ENCODE measurements around the gene CCR9. TPM values are rescaled to one million over a fixed set of nuclear protein-coding genes. Genes with fewer than 3 reads are reported as not detected.

The CCR9 gene
- polyA plus RNA-seq, 3 donors: not detected

DNA sequence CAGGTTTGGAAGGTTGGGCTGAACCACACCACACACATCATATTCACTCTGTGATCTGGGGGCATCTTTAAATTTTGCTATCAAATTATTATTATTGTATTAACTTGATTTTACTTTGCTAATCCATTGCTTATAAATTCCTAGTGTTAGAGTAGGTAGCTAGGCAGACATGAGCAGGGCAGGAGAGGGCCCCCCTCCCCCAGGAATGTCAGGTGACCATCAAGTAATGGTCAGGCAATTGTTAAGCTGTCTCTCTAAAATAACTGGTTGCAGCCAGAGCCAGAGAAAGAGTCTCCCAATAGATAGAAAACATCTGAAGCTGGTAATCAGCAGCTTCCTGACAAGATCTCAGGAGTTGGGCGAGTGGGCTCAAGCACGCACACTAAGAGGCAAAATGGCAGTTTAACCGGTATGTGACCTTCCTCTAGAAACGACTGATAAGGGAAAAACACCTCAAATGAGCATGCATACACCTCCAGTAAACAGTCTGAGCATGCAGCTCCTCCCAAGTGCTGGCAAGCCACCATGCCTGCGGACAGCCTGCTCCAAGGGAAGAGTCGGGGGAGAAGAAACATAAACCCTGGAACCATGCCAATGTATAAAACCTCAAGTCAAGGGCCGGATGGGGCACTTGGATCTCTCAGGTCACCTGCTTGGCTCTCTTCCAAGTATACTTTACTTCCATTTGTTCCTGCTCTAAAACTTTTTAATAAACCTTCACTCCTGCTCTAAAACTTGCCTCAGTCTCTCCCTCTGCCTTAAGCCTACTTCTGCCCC lies 53.8 kb downstream of the CCR9 start:
- no peak overlapping the region for H3K9ac ChIP-seq (ENCODE audit: insufficient read depth, low read length, poor library complexity, severe bottlenecking)
- H4K20me1 ChIP-seq (ENCODE audit: insufficient read depth, low read length): peaks cover 3% of the 10 kb centered on the region
- no peaks in the 10 kb centered on the region for H3K9me3 ChIP-seq (replicated peaks in 1 of 2; ENCODE audit: control insufficient read depth in 1 of 2, insufficient read depth in 1 of 2, low read length in 2 of 2)
- H3K4me3 Mint-ChIP-seq: no peak overlapping the region
- H3K9me3 Mint-ChIP-seq: no peaks in the 10 kb centered on the region
- H3K4me1 Mint-ChIP-seq: peaks cover 4% of the 10 kb centered on the region
- H3K4me1 ChIP-seq (ENCODE audit: control insufficient read depth in 1 of 2, insufficient read depth in 2 of 2, low read length in 2 of 2): peaks cover 0 to 2% of the 10 kb centered on the region in 2 donors
- H3K27ac ChIP-seq (ENCODE audit: low read depth in 1 of 2, low read length in 2 of 2): no peak overlapping the region
- H3K36me3 Mint-ChIP-seq: peaks cover 61 to 64% of the 10 kb centered on the region in 2 donors
- no peaks in the 10 kb centered on the region for H3K79me2 ChIP-seq (ENCODE audit: insufficient read depth, low read length)
- no peak for DNase-seq
- no peak overlapping the region for H2AFZ ChIP-seq (ENCODE audit: insufficient read depth, low read depth, low read length, poor library complexity, severe bottlenecking)
- H3K36me3 ChIP-seq (replicated peaks in 1 of 2; ENCODE audit: control insufficient read depth in 1 of 2, insufficient read depth in 2 of 2, low read length in 2 of 2): peaks cover 25 to 65% of the 10 kb centered on the region in 2 donors
- intact Hi-C loops (cut with micrococcal nuclease): no loop called here
- WGBS (ENCODE audit: insufficient coverage): 87% methylated on average over 7 of the region's 7 CpGs
- no peak overlapping the region for H3K27ac Mint-ChIP-seq
- H3K4me2 ChIP-seq (replicated peaks; ENCODE audit: extremely low read depth, low read length, poor library complexity, severe bottlenecking): no peak overlapping the region
- TF ChIP-seq, protein P1, sequence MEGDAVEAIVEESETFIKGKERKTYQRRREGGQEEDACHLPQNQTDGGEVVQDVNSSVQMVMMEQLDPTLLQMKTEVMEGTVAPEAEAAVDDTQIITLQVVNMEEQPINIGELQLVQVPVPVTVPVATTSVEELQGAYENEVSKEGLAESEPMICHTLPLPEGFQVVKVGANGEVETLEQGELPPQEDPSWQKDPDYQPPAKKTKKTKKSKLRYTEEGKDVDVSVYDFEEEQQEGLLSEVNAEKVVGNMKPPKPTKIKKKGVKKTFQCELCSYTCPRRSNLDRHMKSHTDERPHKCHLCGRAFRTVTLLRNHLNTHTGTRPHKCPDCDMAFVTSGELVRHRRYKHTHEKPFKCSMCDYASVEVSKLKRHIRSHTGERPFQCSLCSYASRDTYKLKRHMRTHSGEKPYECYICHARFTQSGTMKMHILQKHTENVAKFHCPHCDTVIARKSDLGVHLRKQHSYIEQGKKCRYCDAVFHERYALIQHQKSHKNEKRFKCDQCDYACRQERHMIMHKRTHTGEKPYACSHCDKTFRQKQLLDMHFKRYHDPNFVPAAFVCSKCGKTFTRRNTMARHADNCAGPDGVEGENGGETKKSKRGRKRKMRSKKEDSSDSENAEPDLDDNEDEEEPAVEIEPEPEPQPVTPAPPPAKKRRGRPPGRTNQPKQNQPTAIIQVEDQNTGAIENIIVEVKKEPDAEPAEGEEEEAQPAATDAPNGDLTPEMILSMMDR (IDR thresholded peaks at IDR 0.05): no peak
- H3K4me3 ChIP-seq (replicated peaks in 1 of 3; ENCODE audit: low read depth in 2 of 3, low read length in 3 of 3): no peak overlapping the region
- no peaks in the 10 kb centered on the region for H3K27me3 Mint-ChIP-seq (ENCODE audit: low read depth in 3 of 3)
- no peaks in the 10 kb centered on the region for H3K27me3 ChIP-seq (ENCODE audit: control insufficient read depth in 2 of 2, insufficient read depth in 2 of 2, low read length in 2 of 2)

DNA sequence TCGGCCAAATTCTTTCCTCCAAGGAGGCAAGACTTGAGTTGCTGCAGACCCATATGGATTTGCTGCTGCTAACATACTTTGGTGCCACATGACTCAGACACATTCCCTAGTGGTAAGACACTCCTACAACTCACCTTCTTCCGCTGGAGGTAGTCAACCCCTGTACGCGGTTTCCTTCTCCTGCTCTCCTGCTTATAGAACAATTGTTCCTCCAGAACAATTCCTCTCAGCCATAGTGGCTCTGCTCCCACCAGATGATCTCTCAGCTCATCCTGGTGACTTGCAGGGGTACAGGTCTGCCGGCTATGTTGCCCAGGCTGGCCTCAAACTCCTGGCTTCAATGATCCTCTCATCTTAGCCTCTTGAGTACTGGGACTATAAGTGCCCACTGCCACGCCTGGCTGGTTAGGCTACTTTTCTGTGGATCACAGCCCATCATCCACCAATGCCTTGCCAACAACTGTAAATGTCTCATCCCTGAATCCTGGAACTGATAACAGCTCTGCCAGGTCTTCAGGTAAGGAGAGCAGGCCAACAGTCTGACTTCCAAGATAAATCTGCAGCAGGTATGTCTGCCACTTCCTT lies 54.5 kb downstream of the CCR9 start:
- TF ChIP-seq, protein P1 (IDR thresholded peaks at IDR 0.05): no peak
- peaks cover 24 to 65% of the 10 kb centered on the region in 2 donors for H3K36me3 ChIP-seq (replicated peaks in 1 of 2; ENCODE audit: control insufficient read depth in 1 of 2, insufficient read depth in 2 of 2, low read length in 2 of 2)
- H3K9ac ChIP-seq (ENCODE audit: insufficient read depth, low read length, poor library complexity, severe bottlenecking): no peak overlapping the region
- H3K4me1 Mint-ChIP-seq: peaks cover 4% of the 10 kb centered on the region
- H4K20me1 ChIP-seq (ENCODE audit: insufficient read depth, low read length): peaks cover 3% of the 10 kb centered on the region
- no peak overlapping the region for H3K4me3 ChIP-seq (replicated peaks in 1 of 3; ENCODE audit: low read depth in 2 of 3, low read length in 3 of 3)
- no peak overlapping the region for H3K4me3 Mint-ChIP-seq
- H3K27ac ChIP-seq (ENCODE audit: low read depth in 1 of 2, low read length in 2 of 2): no peak overlapping the region
- intact Hi-C loops (cut with micrococcal nuclease): no loop called here
- H2AFZ ChIP-seq (ENCODE audit: insufficient read depth, low read depth, low read length, poor library complexity, severe bottlenecking): no peak overlapping the region
- peaks cover 0 to 1% (median 0%) of the 10 kb centered on the region in 3 donors for H3K27me3 Mint-ChIP-seq (ENCODE audit: low read depth in 3 of 3)
- no peak overlapping the region for H3K4me2 ChIP-seq (replicated peaks; ENCODE audit: extremely low read depth, low read length, poor library complexity, severe bottlenecking)
- no peaks in the 10 kb centered on the region for H3K79me2 ChIP-seq (ENCODE audit: insufficient read depth, low read length)
- H3K9me3 Mint-ChIP-seq: no peaks in the 10 kb centered on the region
- 97% methylated on average over 6 of the region's 6 CpGs for WGBS (ENCODE audit: insufficient coverage)
- peak overlapping the region in 2 of 7 donors; percentile 17 to 37 for H3K27ac Mint-ChIP-seq
- H3K9me3 ChIP-seq (replicated peaks in 1 of 2; ENCODE audit: control insufficient read depth in 1 of 2, insufficient read depth in 1 of 2, low read length in 2 of 2): no peaks in the 10 kb centered on the region
- H3K27me3 ChIP-seq (ENCODE audit: control insufficient read depth in 2 of 2, insufficient read depth in 2 of 2, low read length in 2 of 2): no peaks in the 10 kb centered on the region
- no peak for DNase-seq
- peaks cover 0 to 2% of the 10 kb centered on the region in 2 donors for H3K4me1 ChIP-seq (ENCODE audit: control insufficient read depth in 1 of 2, insufficient read depth in 2 of 2, low read length in 2 of 2)
- peaks cover 60 to 63% of the 10 kb centered on the region in 2 donors for H3K36me3 Mint-ChIP-seq

Measured in CD14-positive monocyte (primary cell).